Measurements from ENCODE around the gene HLA-DRA.

- TF ChIP-seq CTCF (IDR thresholded peaks at IDR 0.05), result no peak
- no peak for TF ChIP-seq EP300 (IDR thresholded peaks at IDR 0.05)
- TF ChIP-seq POLR2A (IDR thresholded peaks at IDR 0.05), result no peak
- TF ChIP-seq POLR2AphosphoS5 (IDR thresholded peaks at IDR 0.05), result no peak
Observed at GRCh38 chr6:32424589-32425300, 14.9 kb upstream of the HLA-DRA start.
